Activated CD8-positive, alpha-beta memory T cell treated with anti-CD3 and anti-CD28 coated beads, Interleukin-2, amount 50 U/mL, for 24 hours (primary cell): Measurements from ENCODE around the gene C6orf47.

ENCODE experiments used
- DNase-seq: peaks from one replicate; pipeline ENCODE4 v3.0.0-alpha.2; 2020; ENCODE audit errors: extremely low read depth

C6orf47 gene

GRCh38 chr6:31614684-31615578, 45.6 kb downstream of the C6orf47 start, which contains the start of gene AIF1:
TSS of gene AIF1 (plus strand) at chr6:31615234. CDS start at chr6:31615330, 96 bp downstream.
- no peak for DNase-seq

GRCh38 chr6:31614075-31614619, 46.4 kb downstream of the C6orf47 start:
- DNase-seq, result no peak

GRCh38 chr6:31610968-31611367, 49.6 kb downstream of the C6orf47 start:
- DNase-seq, result no peak

GRCh38 chr6:31609519-31610406, 50.8 kb downstream of the C6orf47 start:
- DNase-seq, result no peak
